Thoracic aorta (tissue), 2 donors: Measurements from ENCODE around the gene PIGBOS1. TPM values are rescaled to one million over a fixed set of nuclear protein-coding genes. Genes with fewer than 3 reads are reported as not detected.
A peak's percentile ranks its signal among the peaks of the same experiment; 100 is the strongest.

Source experiments
- ATAC-seq: fragments of 150-250 bp; one replicate; pipeline ENCODE4 v1.8.0; 2017; ENCODE audit warnings: low read depth; ENCODE audit not compliant: insufficient number of reproducible peaks, low FRiP score
- DNase-seq: peaks from one replicate; pipeline ENCODE4 v3.0.0-alpha.2; 2020; ENCODE audit warnings: low spot score
- H3K27ac ChIP-seq, 2 donors: fragments of 200-600 bp; sonication (generic); 1 replicate in 1 of 2; 2 replicates in 1 of 2; pipeline ENCODE4 v1.5.1; 2016; ENCODE audit warnings: mild to moderate bottlenecking in 2 of 2, moderate library complexity in 2 of 2
- H3K27me3 ChIP-seq: fragments of 200-600 bp; sonication (generic); replicated peaks from 2 replicates; pipeline ENCODE4 v1.6.0; 2016; ENCODE audit warnings: mild to moderate bottlenecking; ENCODE audit not compliant: insufficient read depth
- H3K36me3 ChIP-seq: fragments of 200-600 bp; sonication (generic); one replicate; pipeline ENCODE4 v1.5.1; 2016
- H3K4me1 ChIP-seq, 2 donors: fragments of 200-600 bp; sonication (generic); 1 replicate in 1 of 2; 2 replicates in 1 of 2; pipeline versions ENCODE4 v1.5.1 to v1.6.0; 2016; ENCODE audit warnings: low read depth in 2 of 2, mild to moderate bottlenecking in 1 of 2; ENCODE audit not compliant: control insufficient read depth in 1 of 2
- H3K4me3 ChIP-seq: fragments of 200-600 bp; sonication (generic); 2 replicates; pipeline ENCODE4 v1.5.1; 2016; ENCODE audit warnings: mild to moderate bottlenecking
- H3K9me3 ChIP-seq: fragments of 200-600 bp; sonication (generic); 2 replicates; pipeline ENCODE4 v1.5.1; 2016
- total RNA-seq, 2 donors: library from RNA; depleted of rRNA; stranded (reverse); fragments of >200 nt; gene quantifications; one replicate each; pipeline versions ENCODE4 v1.1.0 to v1.2.3, GENCODE V29; 2016
- TF ChIP-seq, protein P1 (sequence below): fragments of 200-600 bp; sonication (generic); IDR thresholded peaks from one replicate; pipeline ENCODE4 v1.5.1; 2019; ENCODE audit warnings: antibody characterized with exemption

PIGBOS1 gene, protein sequence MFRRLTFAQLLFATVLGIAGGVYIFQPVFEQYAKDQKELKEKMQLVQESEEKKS
- 10 to 100 TPM in 1 of 2 donors, 1 to 10 TPM in 1; 5.8 to 20.2 TPM for total RNA-seq

- peak; percentile 45 for DNase-seq
- peak; percentile 79 for ATAC-seq
- H3K27me3 ChIP-seq, result no peaks in the 10 kb centered on the region
- no peaks in the 10 kb centered on the region for H3K36me3 ChIP-seq
- H3K4me1 ChIP-seq, result peaks cover 26 to 34% of the 10 kb centered on the region in 2 donors
- peak within 1 kb of the TSS; percentile 91 to 98 for H3K27ac ChIP-seq
- peak within 1 kb of the TSS; percentile 96 for H3K4me3 ChIP-seq
- H3K9me3 ChIP-seq, result no peaks in the 10 kb centered on the region
- TF ChIP-seq, protein P1, sequence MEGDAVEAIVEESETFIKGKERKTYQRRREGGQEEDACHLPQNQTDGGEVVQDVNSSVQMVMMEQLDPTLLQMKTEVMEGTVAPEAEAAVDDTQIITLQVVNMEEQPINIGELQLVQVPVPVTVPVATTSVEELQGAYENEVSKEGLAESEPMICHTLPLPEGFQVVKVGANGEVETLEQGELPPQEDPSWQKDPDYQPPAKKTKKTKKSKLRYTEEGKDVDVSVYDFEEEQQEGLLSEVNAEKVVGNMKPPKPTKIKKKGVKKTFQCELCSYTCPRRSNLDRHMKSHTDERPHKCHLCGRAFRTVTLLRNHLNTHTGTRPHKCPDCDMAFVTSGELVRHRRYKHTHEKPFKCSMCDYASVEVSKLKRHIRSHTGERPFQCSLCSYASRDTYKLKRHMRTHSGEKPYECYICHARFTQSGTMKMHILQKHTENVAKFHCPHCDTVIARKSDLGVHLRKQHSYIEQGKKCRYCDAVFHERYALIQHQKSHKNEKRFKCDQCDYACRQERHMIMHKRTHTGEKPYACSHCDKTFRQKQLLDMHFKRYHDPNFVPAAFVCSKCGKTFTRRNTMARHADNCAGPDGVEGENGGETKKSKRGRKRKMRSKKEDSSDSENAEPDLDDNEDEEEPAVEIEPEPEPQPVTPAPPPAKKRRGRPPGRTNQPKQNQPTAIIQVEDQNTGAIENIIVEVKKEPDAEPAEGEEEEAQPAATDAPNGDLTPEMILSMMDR, result peak; percentile 28
These were observed at the start of gene PIGBOS1, which contains the start of gene PIGB for GRCh38 chr15:55318588-55319494. Gene PIGBOS1 (minus strand): TSS chr15:55319123. CDS start chr15:55317792, 1,331 bp downstream. Gene PIGB (plus strand): TSS chr15:55319222. CDS start chr15:55319251, 29 bp downstream.

- no peak overlapping the region for H3K27ac ChIP-seq
- H3K36me3 ChIP-seq, result peaks cover 24% of the 10 kb centered on the region
- no peak for DNase-seq
- no peaks in the 10 kb centered on the region for H3K27me3 ChIP-seq
- no peak for ATAC-seq
- H3K9me3 ChIP-seq, result no peaks in the 10 kb centered on the region
- H3K4me3 ChIP-seq, result no peak overlapping the region
- TF ChIP-seq, protein P1, result no peak
- no peaks in the 10 kb centered on the region for H3K4me1 ChIP-seq
These were observed 48.1 kb upstream of the PIGBOS1 start for GRCh38 chr15:55366981-55367380.

- no peak for DNase-seq
- TF ChIP-seq, protein P1, result no peak
- Histone ChIP-seq H3K36me3 (peaks cover 9% of the 10 kb centered on the region), H3K9me3 (no peaks in the 10 kb centered on the region), H3K4me1 (peaks cover 0 to 16% of the 10 kb centered on the region in 2 donors), H3K27me3 (no peaks in the 10 kb centered on the region), H3K27ac (no peak overlapping the region), H3K4me3 (no peak overlapping the region)
- ATAC-seq, result no peak
These were observed 43.7 kb upstream of the PIGBOS1 start for GRCh38 chr15:55362641-55363040.

DNA sequence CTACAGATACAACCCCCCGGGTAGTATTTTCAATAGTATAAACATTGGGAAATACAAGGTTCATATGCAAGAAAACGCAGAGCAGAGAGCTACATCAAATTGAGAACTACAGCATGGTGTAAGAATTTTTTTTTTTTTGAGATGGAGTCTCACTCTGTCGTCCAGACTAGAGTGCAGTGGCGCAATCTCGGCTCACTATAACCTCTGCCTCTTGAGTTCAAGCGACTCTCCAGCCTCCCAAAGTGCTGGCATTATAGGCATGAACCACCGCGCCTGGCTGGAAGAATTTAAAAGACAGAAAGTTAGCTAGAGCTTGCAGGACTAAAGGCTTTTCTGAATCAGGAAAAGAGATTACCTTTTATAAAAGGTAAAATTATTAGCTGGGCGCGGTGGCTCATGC, 42.1 kb upstream of the PIGBOS1 start:
- no peaks in the 10 kb centered on the region for H3K27me3 ChIP-seq
- H3K36me3 ChIP-seq, result peaks cover 9% of the 10 kb centered on the region
- H3K27ac ChIP-seq, result peak overlapping the region in 1 of 2 donors; percentile 48
- no peaks in the 10 kb centered on the region for H3K9me3 ChIP-seq
- no peak for DNase-seq
- TF ChIP-seq, protein P1, result no peak
- H3K4me1 ChIP-seq, result peaks cover 0 to 16% of the 10 kb centered on the region in 2 donors
- H3K4me3 ChIP-seq, result no peak overlapping the region
- ATAC-seq, result no peak

- Histone ChIP-seq H3K4me1 (peaks cover 0 to 16% of the 10 kb centered on the region in 2 donors), H3K27ac (peak overlapping the region; percentile 48 to 57), H3K9me3 (no peaks in the 10 kb centered on the region), H3K36me3 (peaks cover 9% of the 10 kb centered on the region), H3K27me3 (no peaks in the 10 kb centered on the region), H3K4me3 (no peak overlapping the region)
- no peak for DNase-seq
- TF ChIP-seq, protein P1, result no peak
- ATAC-seq, result no peak
These were observed 41.3 kb upstream of the PIGBOS1 start for GRCh38 chr15:55360256-55360655.
